Cerebellar nuclear complex (tissue), 1 donor: ENCODE results near the gene PAPPA2.
"Not testable (repeated sequence)": the region's sequence is repeated elsewhere in the genome, so short reads cannot be mapped to it uniquely, and the experiment has no call there.

Source experiments
- DNase-seq, 2 experiments: peaks; one replicate each; lab custom pipeline; 2025; lab: John Stamatoyannopoulos, UW

PAPPA2 gene

DNA sequence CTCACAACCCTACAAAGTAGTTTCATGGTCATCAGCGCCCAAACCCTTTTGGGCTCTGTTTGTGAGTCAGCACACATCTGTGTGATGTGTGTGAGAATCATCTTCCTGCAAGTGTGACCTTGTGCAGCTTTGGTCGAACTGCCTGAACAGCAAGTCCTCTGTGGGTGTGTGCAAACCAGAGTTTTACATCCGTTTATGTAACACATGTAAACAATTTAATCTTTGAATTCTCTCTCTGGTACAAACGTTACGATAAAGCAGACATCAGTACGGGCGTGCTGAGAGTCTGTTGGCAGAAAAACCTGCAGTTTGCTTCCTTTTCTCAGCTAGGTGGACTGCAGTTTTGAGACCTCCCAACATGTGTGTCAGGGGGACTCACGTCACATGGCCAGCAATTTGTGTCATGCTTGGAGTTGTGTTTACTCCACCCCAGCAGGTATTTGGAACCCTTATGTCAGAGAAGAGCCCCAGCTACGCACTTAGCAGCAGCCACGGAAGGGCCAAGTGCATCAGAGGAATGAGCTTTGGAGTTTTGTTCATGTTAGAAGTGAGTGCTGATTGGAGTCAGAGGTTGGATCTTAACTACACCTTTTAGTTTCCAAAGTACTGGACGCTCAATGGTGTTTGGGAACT, 230.8 kb downstream of the PAPPA2 start:
- DNase-seq = no peak

GRCh38 chr1:176694713-176695112, 231.7 kb downstream of the PAPPA2 start:
- DNase-seq = no peak

DNA sequence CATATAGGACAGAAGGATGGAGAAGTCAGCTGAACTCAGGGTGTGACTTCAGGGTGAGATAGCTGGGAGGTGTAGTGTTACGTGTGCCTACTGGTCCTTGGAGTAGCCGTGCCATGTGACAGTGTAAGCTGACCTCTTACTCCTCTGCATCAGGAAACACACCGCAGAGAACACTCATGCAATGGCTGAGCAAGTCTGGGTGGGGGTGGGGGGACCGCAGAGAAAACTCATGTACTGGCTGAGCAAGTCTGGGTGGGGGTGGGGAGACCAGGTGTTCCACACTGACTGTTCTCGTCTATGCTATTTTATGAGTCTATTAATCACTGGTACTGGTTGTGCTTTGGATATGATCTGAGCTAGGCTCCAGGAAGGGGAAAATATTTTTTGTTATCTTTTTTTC, 233.1 kb downstream of the PAPPA2 start:
- no peak for DNase-seq

DNA sequence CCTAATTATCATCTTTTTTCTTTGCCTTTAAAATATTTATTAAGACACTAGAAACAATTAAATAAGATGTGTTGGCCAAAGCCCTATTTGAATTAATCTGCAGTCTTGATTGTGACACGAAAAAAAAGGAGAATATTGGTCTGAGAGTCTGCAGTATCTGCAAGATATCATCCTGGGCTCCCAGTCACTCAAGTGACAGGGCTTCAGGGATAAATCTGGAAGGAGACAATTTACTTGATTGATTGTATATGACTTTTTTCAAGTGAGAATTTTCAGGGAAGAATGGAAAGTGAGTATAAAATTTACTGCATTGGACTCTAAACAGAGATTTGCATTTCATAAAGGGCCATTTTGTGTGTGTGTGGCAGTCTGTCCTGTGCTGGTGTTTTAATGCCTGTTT, 233.7 kb downstream of the PAPPA2 start:
- no peak for DNase-seq

DNA sequence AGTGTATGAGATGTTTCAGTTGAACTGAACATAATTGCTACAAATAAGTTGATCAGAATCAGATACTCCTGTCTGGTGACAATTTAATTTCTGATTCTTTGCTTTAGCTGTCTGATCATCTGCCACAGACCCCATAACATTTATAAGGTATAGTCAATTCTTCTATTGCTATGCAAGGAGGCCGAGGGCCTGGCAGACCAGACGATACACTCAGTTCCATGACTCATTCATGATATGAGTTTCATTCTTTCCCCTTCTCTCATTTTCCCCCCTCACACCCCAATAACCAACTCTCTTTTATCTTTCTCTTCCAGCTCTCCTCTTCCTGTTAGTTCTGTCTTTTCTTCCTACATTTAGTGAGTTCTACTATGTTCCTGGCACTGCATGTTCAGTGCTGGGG, 236.8 kb downstream of the PAPPA2 start:
- no peak for DNase-seq

DNA sequence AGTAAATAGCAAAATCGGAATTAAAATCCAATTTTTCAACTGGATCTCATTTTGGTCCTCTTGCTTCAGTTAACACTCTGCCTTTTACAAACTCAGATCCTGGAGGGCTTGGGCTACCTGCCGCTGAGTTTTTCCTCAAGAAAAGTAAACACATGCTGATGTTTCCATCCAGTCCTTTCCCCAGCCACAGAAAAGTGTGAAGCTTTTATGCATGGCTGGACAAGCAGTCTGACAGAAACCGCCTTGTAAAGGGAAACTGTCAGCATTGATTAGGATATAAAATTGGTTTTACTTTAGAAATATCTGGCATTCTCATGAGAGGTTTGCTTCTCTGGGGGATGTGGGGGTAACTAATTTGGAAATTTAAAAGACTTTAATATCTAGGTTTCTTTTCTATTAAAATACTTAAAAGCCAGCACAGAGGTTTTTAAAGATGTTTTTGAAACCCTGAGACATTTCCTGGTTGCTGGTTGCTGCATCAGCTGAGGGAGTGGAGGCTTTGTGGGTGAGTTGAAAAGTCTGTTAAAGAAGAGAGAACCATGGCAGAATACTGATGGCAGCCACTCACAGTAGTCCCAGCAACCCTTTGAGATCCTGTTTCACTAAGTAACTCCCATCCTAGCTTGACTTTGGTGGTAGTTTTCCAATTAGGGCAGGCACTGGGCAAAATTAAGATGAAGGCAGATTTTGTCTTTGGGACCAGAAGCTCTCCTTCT, 238.3 kb downstream of the PAPPA2 start:
- no peak for DNase-seq

DNA sequence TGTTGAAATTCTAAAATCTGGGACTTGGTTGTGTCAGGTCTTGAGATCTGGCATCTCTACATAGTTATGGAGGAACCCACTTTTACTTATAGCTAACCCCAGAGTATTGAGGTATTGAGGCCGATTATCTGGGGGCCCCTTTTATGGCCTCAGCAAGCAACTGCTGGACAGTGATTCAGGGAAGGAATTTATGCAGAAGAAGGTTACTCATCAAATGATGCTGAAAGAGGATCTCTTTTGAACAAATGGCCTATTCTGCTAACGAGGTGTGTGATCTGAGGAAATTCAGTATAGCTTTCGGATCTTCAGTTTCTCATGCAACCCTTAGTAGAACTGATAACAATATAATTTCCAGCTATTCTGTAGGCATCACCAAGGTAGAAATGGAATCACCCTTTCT, 239.9 kb downstream of the PAPPA2 start:
- DNase-seq = no peak

DNA sequence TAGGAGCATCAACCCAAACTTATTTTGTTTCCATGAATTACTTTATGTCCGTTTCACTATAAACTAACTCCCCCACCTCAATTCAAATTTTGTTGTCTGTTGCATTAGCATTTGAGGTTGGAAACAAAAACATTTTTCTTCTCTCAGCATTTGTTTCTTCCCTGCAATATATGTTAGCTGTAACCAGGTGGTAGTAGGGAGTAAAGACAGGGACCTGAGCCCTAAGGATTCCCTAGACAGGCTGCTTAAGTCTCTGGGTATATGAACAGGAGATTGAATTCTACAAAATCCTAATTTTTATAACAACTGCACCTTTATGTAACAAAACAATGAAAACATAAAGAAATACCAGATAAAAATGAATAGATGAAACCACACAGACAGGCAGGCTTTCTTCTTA, 242.6 kb downstream of the PAPPA2 start:
- DNase-seq = no peak

DNA sequence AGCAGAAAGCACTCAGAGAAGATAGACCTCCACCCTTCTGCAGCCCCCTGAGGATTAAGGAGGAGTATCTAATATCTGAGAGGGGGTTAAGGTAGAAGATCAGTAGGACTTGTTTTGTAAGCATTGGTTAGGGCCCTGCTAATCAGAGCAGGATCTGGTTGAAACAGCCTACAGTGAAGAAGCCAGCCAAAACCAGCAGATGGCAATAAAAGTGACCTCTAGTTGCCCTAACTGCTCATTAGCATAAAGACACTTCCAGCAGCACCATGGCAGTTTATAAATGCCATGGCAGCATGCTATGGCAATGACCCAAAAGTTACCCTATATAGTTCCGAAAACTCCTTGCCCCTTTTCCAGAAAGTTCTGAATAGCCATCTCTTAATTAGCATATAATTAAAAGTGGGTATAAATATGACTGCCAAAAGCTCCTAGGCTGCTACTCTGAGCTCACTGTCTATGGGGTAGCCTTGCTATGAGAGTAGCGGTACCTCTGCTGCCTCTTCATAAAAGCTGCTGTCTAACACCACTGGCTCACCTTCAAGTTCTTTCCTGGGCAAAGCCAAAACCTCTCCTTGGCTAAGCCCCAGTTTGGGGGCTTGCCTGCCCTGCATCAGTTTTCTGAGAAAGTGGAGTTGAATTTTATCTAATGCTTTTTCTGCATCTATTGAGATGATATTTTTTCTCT, 254.2 kb downstream of the PAPPA2 start:
- peak in 1 of 2 experiments; percentile 9 for DNase-seq

GRCh38 chr1:176719447-176719846, 256.5 kb downstream of the PAPPA2 start:
- no peak for DNase-seq

DNA sequence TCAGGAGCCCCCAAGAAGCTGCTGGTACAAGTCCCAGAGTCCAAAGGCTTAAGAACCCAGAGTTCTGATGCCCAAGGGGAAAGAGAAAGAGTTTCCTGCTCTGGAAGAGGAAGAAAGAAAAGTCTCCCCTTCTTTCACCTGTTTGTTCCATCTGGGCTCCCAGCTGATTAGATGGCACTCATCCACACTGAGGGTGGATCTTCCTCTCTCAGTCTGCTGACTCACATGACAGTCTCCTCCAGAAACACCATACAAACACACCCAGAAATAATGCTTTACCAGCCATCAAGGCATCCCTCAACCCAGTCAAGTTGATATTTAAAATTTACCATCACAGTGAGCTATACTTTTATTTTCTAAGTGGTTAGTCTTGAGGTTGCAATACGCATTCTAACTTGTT, 257.9 kb downstream of the PAPPA2 start:
- DNase-seq = no peak

DNA sequence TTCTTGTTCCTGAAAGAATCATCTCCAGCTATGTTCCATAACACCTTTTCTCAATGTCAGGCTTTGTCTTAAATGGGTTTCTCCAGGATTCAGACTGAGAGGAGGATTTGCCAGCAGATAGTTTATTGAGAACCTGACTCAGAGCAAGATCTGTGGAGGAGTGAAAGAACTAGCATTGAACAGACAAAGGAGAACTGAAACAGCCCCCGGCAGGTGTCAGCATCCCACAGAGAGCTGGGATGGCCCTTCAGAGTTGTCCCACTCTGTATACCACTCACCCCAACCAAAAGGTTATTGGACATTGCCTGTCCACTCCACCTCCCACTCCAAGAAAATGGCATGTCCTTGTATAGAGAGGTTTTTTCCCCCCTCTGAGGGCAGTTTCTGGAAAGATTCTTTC, 270.7 kb downstream of the PAPPA2 start:
- DNase-seq = no peak

DNA sequence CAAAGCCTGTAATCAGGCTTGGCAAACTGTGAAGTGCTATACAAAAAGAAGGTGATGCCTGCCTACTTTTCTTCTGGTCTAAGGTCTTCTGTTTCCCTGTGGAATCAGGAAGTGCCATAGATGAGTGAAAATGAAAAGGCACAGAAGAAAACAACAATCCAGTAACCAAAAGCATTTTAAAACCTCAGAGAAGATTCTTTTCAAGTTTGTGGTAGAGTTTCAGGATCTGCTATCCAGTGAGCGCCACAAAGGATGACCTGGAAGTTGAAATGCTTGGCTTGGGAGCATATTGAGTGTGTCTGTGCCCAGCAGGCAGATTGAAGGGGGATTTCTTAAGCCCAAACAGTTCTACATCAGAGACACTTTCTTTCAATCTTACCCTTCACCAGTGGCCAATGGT, 272.2 kb downstream of the PAPPA2 start:
- no peak for DNase-seq

- DNase-seq = no peak
Observed at GRCh38 chr1:176736015-176736414, 273.0 kb downstream of the PAPPA2 start.

DNA sequence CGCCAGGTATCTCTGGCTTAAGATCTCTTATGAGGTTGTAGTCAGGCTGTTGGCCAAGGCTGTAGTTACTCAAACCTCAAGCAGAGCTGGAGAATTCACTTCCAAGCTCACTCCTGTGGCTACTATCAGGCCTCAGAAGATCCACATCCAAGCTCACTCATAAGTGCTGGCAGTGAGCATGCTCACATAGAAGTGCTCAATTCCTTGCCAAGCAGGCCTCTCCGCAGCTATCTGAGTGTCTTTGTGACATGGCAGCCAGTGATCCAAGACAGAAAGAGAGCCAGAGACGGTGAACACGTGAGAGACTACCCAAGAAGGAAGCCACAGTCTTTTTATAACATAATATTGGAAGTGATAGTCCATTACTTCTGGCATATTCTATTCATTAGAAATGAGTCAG, 278.2 kb downstream of the PAPPA2 start:
- DNase-seq = no peak

GRCh38 chr1:176742322-176742721, 279.3 kb downstream of the PAPPA2 start:
- no peak for DNase-seq

DNA sequence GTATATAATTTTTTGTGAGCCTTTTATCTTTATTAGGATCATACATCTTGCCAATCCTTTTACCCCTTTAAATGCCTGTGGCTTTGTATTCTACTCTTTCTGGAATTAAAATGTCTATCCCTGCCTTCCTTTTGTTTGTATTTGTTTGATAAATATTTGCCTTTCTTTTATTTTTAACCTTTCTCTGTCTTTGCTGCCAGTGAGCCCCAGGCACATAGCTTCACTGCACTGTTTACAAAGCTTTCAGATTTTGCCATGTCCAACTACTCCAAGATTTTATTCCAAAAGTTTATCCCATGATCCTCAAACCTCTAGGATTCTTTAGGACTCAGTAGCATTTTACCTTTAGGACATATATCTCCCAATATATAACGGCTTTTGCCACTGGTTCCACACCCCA, 281.2 kb downstream of the PAPPA2 start:
- no peak for DNase-seq

- DNase-seq = no peak
Observed at GRCh38 chr1:176745945-176746344, 283.0 kb downstream of the PAPPA2 start.

DNA sequence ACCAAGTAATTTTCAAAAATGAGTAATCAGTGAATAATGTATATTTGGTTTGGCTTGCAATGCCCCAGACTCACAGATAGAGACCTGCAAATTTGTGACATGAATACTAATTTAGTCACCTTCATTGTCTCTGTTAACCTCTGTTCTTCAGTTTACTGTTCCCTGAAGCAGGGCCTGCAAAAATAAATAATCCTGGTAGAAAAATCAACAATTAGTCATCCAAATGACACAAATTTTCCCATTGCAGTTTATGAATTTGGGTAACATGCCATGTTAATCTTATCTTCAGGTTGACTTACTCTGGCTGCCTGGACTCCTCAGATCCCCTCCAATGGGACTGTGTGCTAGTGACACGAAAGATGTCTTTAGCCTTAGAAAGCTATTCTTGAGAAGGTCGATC, 289.5 kb downstream of the PAPPA2 start:
- DNase-seq = no peak

DNA sequence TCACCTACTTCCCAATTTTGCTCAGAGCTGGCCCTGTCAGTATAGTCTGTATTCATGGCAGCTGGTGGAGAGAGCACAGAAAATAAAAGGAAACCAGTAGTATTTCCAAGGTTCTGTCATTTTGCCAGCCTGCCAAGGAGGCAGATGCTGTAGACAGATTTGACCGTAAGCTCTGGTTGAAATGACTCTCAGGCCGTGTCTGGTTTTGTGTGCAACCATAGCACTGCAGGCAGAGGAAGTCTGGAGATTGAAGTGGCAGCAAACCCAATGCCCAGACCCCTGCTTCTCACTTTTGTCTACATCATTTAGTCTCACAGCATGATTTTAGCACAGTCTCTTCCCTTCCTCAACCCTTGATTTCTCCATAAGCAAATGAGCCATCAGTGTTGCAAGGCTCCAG, 291.7 kb downstream of the PAPPA2 start:
- peak in 1 of 2 experiments; percentile 43 for DNase-seq

- not testable (repeated sequence) for DNase-seq
Observed at GRCh38 chr1:176756817-176757216, 293.8 kb downstream of the PAPPA2 start.

DNA sequence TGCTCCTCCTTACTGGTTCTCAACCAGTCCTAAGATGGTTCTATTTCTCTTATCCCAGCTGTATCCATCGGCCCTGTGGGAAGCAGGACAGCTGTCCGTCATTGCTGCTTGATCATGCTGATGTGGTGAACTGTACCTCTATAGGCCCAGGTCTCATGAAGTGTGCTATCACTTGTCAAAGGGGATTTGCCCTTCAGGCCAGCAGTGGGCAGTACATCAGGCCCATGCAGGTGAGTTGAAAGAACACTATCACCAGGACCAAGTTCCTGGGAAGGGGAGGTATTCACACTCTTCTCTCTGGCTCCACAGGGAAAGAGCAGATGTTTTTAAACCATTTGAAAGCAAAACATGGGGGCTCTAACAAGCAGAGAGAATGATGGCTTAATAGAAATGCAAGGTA, 302.6 kb downstream of the PAPPA2 start:
- no peak for DNase-seq

- no peak for DNase-seq
Observed at GRCh38 chr1:176766779-176767178, 303.8 kb downstream of the PAPPA2 start.
